Esophagus muscularis mucosa (tissue), 3 donors: ENCODE measurements around the gene KCNK4.

Experiments used
- POLR2AphosphoS5 ChIP-seq, 2 donors: sonication (generic); formaldehyde crosslinking; IDR thresholded peaks; one replicate each; pipeline ENCODE4 v1.6.1; 2017; ENCODE audit warnings: antibody characterized with exemption in 2 of 2
- TF ChIP-seq, protein P1 (sequence below), 3 experiments: fragments of 200-600 bp in 2 of 3; fragments of 450-650 bp in 1 of 3; sonication (generic) in 2 of 3; IDR thresholded peaks; one replicate each; pipeline ENCODE4 v1.5.1; 2017 to 2019; ENCODE audit warnings: antibody characterized with exemption in 3 of 3, mild to moderate bottlenecking in 2 of 3, moderate library complexity in 1 of 3

DNA sequence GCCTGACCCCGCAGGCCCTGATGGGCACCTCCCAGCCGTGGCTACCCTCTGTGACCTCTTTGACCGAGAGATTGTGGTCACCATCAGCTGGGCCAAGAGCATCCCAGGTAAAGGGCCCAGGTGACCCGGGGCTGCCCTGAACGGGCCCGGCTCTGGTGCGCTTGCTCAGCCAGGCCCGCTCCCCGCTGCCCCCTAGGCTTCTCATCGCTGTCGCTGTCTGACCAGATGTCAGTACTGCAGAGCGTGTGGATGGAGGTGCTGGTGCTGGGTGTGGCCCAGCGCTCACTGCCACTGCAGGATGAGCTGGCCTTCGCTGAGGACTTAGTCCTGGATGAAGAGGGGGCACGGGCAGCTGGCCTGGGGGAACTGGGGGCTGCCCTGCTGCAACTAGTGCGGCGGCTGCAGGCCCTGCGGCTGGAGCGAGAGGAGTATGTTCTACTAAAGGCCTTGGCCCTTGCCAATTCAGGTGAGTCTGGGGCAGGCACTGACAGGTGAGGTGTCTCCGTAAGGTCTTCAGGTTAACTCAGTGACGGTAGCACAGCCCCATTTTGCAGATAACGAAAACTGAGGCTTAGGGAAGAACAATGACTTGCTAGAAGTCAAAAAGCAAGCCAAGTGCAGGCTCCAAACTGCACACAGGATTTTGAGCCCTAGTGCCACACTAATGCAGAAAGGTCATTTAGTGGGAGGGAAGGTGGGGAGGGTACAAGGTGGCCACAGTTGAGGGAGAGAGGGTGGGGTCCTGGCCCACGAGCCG is 23.9 kb downstream of the KCNK4 start:
- TF ChIP-seq, protein P1, sequence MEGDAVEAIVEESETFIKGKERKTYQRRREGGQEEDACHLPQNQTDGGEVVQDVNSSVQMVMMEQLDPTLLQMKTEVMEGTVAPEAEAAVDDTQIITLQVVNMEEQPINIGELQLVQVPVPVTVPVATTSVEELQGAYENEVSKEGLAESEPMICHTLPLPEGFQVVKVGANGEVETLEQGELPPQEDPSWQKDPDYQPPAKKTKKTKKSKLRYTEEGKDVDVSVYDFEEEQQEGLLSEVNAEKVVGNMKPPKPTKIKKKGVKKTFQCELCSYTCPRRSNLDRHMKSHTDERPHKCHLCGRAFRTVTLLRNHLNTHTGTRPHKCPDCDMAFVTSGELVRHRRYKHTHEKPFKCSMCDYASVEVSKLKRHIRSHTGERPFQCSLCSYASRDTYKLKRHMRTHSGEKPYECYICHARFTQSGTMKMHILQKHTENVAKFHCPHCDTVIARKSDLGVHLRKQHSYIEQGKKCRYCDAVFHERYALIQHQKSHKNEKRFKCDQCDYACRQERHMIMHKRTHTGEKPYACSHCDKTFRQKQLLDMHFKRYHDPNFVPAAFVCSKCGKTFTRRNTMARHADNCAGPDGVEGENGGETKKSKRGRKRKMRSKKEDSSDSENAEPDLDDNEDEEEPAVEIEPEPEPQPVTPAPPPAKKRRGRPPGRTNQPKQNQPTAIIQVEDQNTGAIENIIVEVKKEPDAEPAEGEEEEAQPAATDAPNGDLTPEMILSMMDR (IDR thresholded peaks at IDR 0.05) = no peak
- no peak for TF ChIP-seq POLR2AphosphoS5 (IDR thresholded peaks at IDR 0.05)
